Thyroid gland (tissue), 4 donors: ENCODE results near the gene SKI.

Experiments used
- POLR2A ChIP-seq, 2 donors: fragments of 450-650 bp; IDR thresholded peaks; one replicate each; pipeline ENCODE4 v1.6.1; 2017; ENCODE audit warnings: antibody characterized with exemption in 2 of 2, mild to moderate bottlenecking in 2 of 2, moderate library complexity in 1 of 2
- TF ChIP-seq, protein P1 (sequence below), 6 experiments: fragments of 200-600 bp in 3 of 6; fragments of 450-650 bp in 3 of 6; sonication (generic) in 3 of 6; IDR thresholded peaks; one replicate each; pipeline ENCODE4 v1.5.1; 2016 to 2019; ENCODE audit warnings: antibody characterized with exemption in 6 of 6, mild to moderate bottlenecking in 2 of 6, inconsistent platforms in 1 of 6, moderate library complexity in 1 of 6

DNA sequence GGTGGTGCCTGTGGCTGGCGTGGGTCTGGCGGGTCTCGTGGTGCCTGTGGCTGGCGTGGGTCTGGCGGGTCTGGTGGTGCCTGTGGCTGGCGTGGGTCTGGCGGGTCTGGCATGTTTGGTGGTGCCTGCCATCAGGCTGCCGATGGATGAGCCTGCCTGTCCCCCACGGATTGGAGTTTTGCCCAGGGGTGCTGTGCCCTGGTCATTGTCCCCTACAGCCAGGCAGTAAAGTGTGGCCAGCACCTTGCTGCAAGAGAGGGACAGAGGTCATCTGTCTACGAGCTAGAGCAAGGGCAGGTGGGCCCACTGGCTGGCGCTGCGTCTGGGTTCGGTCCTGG lies 41.8 kb downstream of the SKI start:
- no peak for TF ChIP-seq POLR2A (IDR thresholded peaks at IDR 0.05)
- TF ChIP-seq, protein P1, sequence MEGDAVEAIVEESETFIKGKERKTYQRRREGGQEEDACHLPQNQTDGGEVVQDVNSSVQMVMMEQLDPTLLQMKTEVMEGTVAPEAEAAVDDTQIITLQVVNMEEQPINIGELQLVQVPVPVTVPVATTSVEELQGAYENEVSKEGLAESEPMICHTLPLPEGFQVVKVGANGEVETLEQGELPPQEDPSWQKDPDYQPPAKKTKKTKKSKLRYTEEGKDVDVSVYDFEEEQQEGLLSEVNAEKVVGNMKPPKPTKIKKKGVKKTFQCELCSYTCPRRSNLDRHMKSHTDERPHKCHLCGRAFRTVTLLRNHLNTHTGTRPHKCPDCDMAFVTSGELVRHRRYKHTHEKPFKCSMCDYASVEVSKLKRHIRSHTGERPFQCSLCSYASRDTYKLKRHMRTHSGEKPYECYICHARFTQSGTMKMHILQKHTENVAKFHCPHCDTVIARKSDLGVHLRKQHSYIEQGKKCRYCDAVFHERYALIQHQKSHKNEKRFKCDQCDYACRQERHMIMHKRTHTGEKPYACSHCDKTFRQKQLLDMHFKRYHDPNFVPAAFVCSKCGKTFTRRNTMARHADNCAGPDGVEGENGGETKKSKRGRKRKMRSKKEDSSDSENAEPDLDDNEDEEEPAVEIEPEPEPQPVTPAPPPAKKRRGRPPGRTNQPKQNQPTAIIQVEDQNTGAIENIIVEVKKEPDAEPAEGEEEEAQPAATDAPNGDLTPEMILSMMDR (IDR thresholded peaks at IDR 0.05), result no peak
